OCI-LY3 (cell line): ENCODE data around the gene HOXA6.

ENCODE experiments used
- CTCF ChIP-seq: fragments of 200-600, 300-600 bp; sonication (generic); IDR thresholded peaks from 2 replicates; pipeline ENCODE4 v1.5.1; 2014; ENCODE audit warnings: antibody characterized with exemption, low read length, low read depth
- EZH2phosphoT487 ChIP-seq: fragments of 200-600 bp; shearing (Covaris generic); IDR thresholded peaks from 2 replicates; pipeline ENCODE4 v1.6.1; 2018; ENCODE audit warnings: antibody characterized with exemption, mixed run types, low read depth

- TF ChIP-seq CTCF: no peak
- no peak for TF ChIP-seq EZH2phosphoT487
Measured at GRCh38 chr7:27128034-27128433, 19.5 kb downstream of the HOXA6 start.
